GM21825 (cell line): ENCODE data around the gene CSNK1E.
A peak's percentile ranks its signal among the peaks of the same experiment; 100 is the strongest.

ENCODE experiments used
- ATAC-seq: cut with Tn5 transposase; IDR thresholded peaks from one replicate; pipeline ENCODE4 v1.9.1; 2021; ENCODE audit warnings: mild to moderate bottlenecking, moderate library complexity; ENCODE audit not compliant: unreplicated experiment

Gene CSNK1E

GRCh38 chr22:38308791-38309498 is 8.3 kb downstream of the CSNK1E start:
- ATAC-seq = no peak

- ATAC-seq = peak; percentile 72
Observed at GRCh38 chr22:38305471-38306448, 11.5 kb downstream of the CSNK1E start.

GRCh38 chr22:38304526-38304925 is 12.7 kb downstream of the CSNK1E start:
- no peak for ATAC-seq

GRCh38 chr22:38303974-38304373 is 13.3 kb downstream of the CSNK1E start:
- ATAC-seq = no peak

GRCh38 chr22:38302906-38303305 is 14.3 kb downstream of the CSNK1E start:
- no peak for ATAC-seq

GRCh38 chr22:38300946-38301345 is 16.3 kb downstream of the CSNK1E start:
- no peak for ATAC-seq

GRCh38 chr22:38300197-38300945 is 16.9 kb downstream of the CSNK1E start:
- ATAC-seq = no peak

GRCh38 chr22:38299770-38300102 is 17.5 kb downstream of the CSNK1E start:
- no peak for ATAC-seq

- no peak for ATAC-seq
Observed at GRCh38 chr22:38298312-38299005, 18.8 kb downstream of the CSNK1E start.

- no peak for ATAC-seq
Observed at GRCh38 chr22:38296372-38296771, 20.9 kb downstream of the CSNK1E start.

GRCh38 chr22:38295863-38296262 is 21.4 kb downstream of the CSNK1E start:
- no peak for ATAC-seq

- ATAC-seq = no peak
Observed at GRCh38 chr22:38295339-38295738, 21.9 kb downstream of the CSNK1E start.

GRCh38 chr22:38294193-38294592 is 23.0 kb downstream of the CSNK1E start:
- ATAC-seq = no peak

- no peak for ATAC-seq
Observed at GRCh38 chr22:38292694-38293093, 24.5 kb downstream of the CSNK1E start.

GRCh38 chr22:38291201-38291777 is 25.9 kb downstream of the CSNK1E start:
- no peak for ATAC-seq

- ATAC-seq = no peak
Observed at GRCh38 chr22:38290347-38290746, 26.9 kb downstream of the CSNK1E start.

- no peak for ATAC-seq
Observed at GRCh38 chr22:38289583-38290082, 27.6 kb downstream of the CSNK1E start.

- no peak for ATAC-seq
Observed at GRCh38 chr22:38286915-38287669, 30.1 kb downstream of the CSNK1E start.

- ATAC-seq = no peak
Observed at GRCh38 chr22:38285018-38285417, 32.2 kb downstream of the CSNK1E start.

- no peak for ATAC-seq
Observed at GRCh38 chr22:38284042-38284402, 33.2 kb downstream of the CSNK1E start.
